ENCODE measurements around the gene TMEM184A. TPM values are rescaled to one million over a fixed set of nuclear protein-coding genes. Genes with fewer than 3 reads are reported as not detected.
A peak's percentile ranks its signal among the peaks of the same experiment; 100 is the strongest.

The TMEM184A gene
- total and polyA plus RNA-seq, 2 of the 8 experiments (the other 6 are each of a cell fraction or from before 2014, with no cell fraction given): 1.8 to 2.1 TPM

DNA sequence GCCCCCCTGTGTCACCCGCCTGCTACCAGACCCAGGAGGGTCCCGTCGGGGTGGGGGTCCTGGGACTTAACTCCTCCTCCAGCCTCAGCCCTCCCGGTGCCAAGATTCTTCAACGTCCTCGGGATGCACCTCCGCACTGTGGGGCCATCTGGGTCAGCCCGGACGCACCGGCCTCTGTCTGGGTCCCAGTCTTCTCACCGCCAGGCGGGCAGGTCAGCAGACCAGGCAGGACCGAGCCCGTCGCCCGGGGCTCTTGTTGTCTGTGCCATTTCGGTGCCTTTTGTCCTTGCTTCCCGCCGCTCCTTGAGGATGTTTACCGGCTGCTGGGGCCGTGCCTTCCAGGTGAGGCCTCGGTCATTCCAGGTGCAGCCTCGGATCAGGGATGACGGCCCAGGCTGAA, 46.0 kb upstream of the TMEM184A start:
- Histone ChIP-seq H3K27me3 (replicated peaks in 1 of 4; ENCODE audit: control insufficient read depth in 3 of 4, extremely low read depth in 1 of 4, insufficient read depth in 3 of 4, low read length in 3 of 4) (no peaks in the 10 kb centered on the region), H4K20me1 (replicated peaks in 1 of 2; ENCODE audit: control insufficient read depth in 1 of 2, insufficient read depth in 2 of 2, low read length in 2 of 2) (peaks cover 0 to 1% of the 10 kb centered on the region in 2 experiments), H4K5ac (ENCODE audit: insufficient read length, low read depth, low read length) (no peak overlapping the region), H3K4me3 (ENCODE audit: extremely low read depth in 1 of 4, insufficient read depth in 2 of 4, low read depth in 3 of 4, low read length in 4 of 4) (no peak overlapping the region), H3K14ac (ENCODE audit: insufficient read length) (no peak overlapping the region), H4K8ac (ENCODE audit: extremely low read depth, insufficient read depth, low read length) (no peak overlapping the region), H3K56ac (replicated peaks; ENCODE audit: insufficient read length, low read depth, low read length) (no peak overlapping the region), H2BK20ac (ENCODE audit: low read length) (no peak overlapping the region), H3K4me2 (ENCODE audit: insufficient read depth in 1 of 2, low read depth in 2 of 2, low read length in 2 of 2) (no peak overlapping the region), H3K36me3 (ENCODE audit: control insufficient read depth in 2 of 4, insufficient read depth in 4 of 4, low read length in 3 of 4) (no peaks in the 10 kb centered on the region), H3K4ac (replicated peaks; ENCODE audit: insufficient read length, low read depth, low read length) (no peak overlapping the region), H3K9me3 (ENCODE audit: insufficient read depth in 2 of 2, low read depth in 1 of 2, low read length in 1 of 2) (no peaks in the 10 kb centered on the region), H3K79me1 (ENCODE audit: low read depth, low read length) (no peaks in the 10 kb centered on the region), H2BK120ac (replicated peaks; ENCODE audit: low read depth, low read length) (no peak overlapping the region), H2AK5ac (ENCODE audit: low read depth, low read length) (no peak overlapping the region), H3K4me1 (replicated peaks in 1 of 4; ENCODE audit: control insufficient read depth in 3 of 4, insufficient read depth in 4 of 4, low read length in 3 of 4) (no peaks in the 10 kb centered on the region), H3K27ac (ENCODE audit: low read depth, low read length) (no peak overlapping the region), H2AFZ (ENCODE audit: low read length) (no peak overlapping the region), H2BK15ac (ENCODE audit: low read length) (no peak overlapping the region), H3K23ac (ENCODE audit: insufficient read length) (no peak overlapping the region), H3K9ac (replicated peaks in 1 of 4; ENCODE audit: extremely low read depth in 1 of 4, low read depth in 3 of 4, low read length in 3 of 4) (no peak overlapping the region), H3K79me2 (ENCODE audit: control insufficient read depth in 1 of 2, insufficient read depth in 2 of 2, low read length in 2 of 2) (no peaks in the 10 kb centered on the region), H2BK5ac (ENCODE audit: low read depth, low read length) (no peak overlapping the region), H3K18ac (ENCODE audit: extremely low read depth, low read length) (no peak overlapping the region), H3K23me2 (ENCODE audit: low read depth, low read length) (no peaks in the 10 kb centered on the region; the same call in 1 of the 2 replicates), H2BK12ac (ENCODE audit: low read depth, low read length) (no peak overlapping the region), H4K91ac (replicated peaks; ENCODE audit: insufficient read length, low read length) (peak overlapping the region; percentile 15)
- FAIRE-seq: no peak
- ChIA-PET POLR2A (ENCODE audit: partially characterized antibody) (no interaction called here), CTCF (ENCODE audit: partially characterized antibody) (interaction anchor here (2.6 kb wide), 1 partner anchor 11 kb away, joined by 7 read pairs; no protein-coding TSS in a partner anchor)
- DNase-seq (ENCODE audit: low read depth in 1 of 2, low spot score in 2 of 2): no peak
- WGBS, 2 experiments (ENCODE audit: extremely low coverage in 1 of 2, insufficient coverage in 1 of 2, insufficient read length in 1 of 2, insufficient replicate concordance in 2 of 2, low coverage in 1 of 2, low lambda C conversion rate in 2 of 2, missing lambda C conversion rate in 1 of 2): 94% methylated on average over 14 of the region's 24 CpGs; no CpG with 5 or more reads in 1 of the 2 experiments
- no peak for TF ChIP-seq HDAC6 (IDR thresholded peaks at IDR 0.05; ENCODE audit: low read depth, low read length)
- TF ChIP-seq, protein P1, sequence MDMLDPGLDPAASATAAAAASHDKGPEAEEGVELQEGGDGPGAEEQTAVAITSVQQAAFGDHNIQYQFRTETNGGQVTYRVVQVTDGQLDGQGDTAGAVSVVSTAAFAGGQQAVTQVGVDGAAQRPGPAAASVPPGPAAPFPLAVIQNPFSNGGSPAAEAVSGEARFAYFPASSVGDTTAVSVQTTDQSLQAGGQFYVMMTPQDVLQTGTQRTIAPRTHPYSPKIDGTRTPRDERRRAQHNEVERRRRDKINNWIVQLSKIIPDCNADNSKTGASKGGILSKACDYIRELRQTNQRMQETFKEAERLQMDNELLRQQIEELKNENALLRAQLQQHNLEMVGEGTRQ (IDR thresholded peaks at IDR 0.05; ENCODE audit: low read length): no peak
- no peak for TF ChIP-seq CHD2 (IDR thresholded peaks at IDR 0.05; ENCODE audit: low read length)
- no peak for TF ChIP-seq SUZ12 (IDR thresholded peaks at IDR 0.05; ENCODE audit: low read length)
- TF ChIP-seq KDM5A (IDR thresholded peaks at IDR 0.05; ENCODE audit: low read length): no peak
- TF ChIP-seq, protein P2, sequence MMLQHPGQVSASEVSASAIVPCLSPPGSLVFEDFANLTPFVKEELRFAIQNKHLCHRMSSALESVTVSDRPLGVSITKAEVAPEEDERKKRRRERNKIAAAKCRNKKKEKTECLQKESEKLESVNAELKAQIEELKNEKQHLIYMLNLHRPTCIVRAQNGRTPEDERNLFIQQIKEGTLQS (IDR thresholded peaks at IDR 0.05; ENCODE audit: insufficient read depth, low read depth, low read length): no peak
